Gastroesophageal sphincter (tissue), 3 donors: ENCODE data around the gene CTRL.

Experiments used
- EP300 ChIP-seq: sonication (generic); formaldehyde crosslinking; IDR thresholded peaks from one replicate; pipeline ENCODE4 v1.6.1; 2017; ENCODE audit warnings: antibody characterized with exemption, mild to moderate bottlenecking
- POLR2A ChIP-seq, 2 donors: fragments of 450-650 bp; IDR thresholded peaks; one replicate each; pipeline ENCODE4 v1.6.1; 2017; ENCODE audit warnings: antibody characterized with exemption in 2 of 2, mild to moderate bottlenecking in 2 of 2, moderate library complexity in 1 of 2
- TF ChIP-seq, protein P1 (sequence below), 4 experiments: fragments of 200-600 bp in 2 of 4; fragments of 450-650 bp in 2 of 4; sonication (generic) in 1 of 4; IDR thresholded peaks; one replicate each; pipeline ENCODE4 v1.5.1; 2017 to 2019; ENCODE audit warnings: antibody characterized with exemption in 4 of 4, mild to moderate bottlenecking in 2 of 4, moderate library complexity in 2 of 4

DNA sequence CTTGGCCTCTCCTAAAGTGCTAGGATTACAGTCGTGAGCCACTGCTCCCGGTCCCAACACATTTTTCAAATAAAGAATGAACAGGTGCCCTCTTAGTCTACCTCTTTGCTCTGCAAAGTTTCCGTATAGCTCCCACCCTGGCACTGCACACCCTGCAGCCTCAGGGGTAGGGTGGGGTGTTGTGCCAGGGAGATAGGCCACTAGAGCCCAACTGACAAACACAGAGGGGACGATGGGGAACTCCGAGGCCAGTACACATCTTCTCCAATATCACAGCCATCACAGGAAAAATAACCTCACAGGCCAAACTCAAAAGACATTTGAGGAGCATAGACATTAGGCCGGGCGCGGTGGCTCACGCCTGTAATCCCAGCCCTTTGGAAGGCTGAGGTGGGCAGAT is 39.4 kb upstream of the CTRL start:
- TF ChIP-seq, protein P1, sequence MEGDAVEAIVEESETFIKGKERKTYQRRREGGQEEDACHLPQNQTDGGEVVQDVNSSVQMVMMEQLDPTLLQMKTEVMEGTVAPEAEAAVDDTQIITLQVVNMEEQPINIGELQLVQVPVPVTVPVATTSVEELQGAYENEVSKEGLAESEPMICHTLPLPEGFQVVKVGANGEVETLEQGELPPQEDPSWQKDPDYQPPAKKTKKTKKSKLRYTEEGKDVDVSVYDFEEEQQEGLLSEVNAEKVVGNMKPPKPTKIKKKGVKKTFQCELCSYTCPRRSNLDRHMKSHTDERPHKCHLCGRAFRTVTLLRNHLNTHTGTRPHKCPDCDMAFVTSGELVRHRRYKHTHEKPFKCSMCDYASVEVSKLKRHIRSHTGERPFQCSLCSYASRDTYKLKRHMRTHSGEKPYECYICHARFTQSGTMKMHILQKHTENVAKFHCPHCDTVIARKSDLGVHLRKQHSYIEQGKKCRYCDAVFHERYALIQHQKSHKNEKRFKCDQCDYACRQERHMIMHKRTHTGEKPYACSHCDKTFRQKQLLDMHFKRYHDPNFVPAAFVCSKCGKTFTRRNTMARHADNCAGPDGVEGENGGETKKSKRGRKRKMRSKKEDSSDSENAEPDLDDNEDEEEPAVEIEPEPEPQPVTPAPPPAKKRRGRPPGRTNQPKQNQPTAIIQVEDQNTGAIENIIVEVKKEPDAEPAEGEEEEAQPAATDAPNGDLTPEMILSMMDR (IDR thresholded peaks at IDR 0.05), result no peak
- no peak for TF ChIP-seq POLR2A (IDR thresholded peaks at IDR 0.05)
- TF ChIP-seq EP300, result no peak
